LNCaP clone FGC (cell line): Measurements from ENCODE around the gene RITA1.
"Not testable (repeated sequence)": the region's sequence is repeated elsewhere in the genome, so short reads cannot be mapped to it uniquely, and the experiment has no call there.

Source experiments
- DNase-seq: peaks from one replicate; pipeline ENCODE4 v3.0.0-alpha.2; 2011; ENCODE audit warnings: low read depth
- H3K4me3 ChIP-seq: 2 replicates; pipeline ENCODE4 v1.5.1; 2011; ENCODE audit warnings: mild to moderate bottlenecking, low read depth, low read length, control low read depth
- CTCF ChIP-seq: IDR thresholded peaks from 2 replicates; pipeline ENCODE4 v1.5.1; 2012; ENCODE audit warnings: mild to moderate bottlenecking; ENCODE audit not compliant: control insufficient read depth, insufficient read depth; ENCODE audit errors: extremely low read depth

Gene RITA1

GRCh38 chr12:113185180-113186032 is at the start of gene RITA1, which contains the start of gene DDX54:
Gene RITA1, plus strand, starts transcription at chr12:113185721. Its CDS starts 1,026 bp downstream, at chr12:113186747.
Gene DDX54, minus strand, starts transcription at chr12:113185478. Its CDS starts 27 bp downstream, at chr12:113185451.
- DNase-seq = peak; percentile 56
- no peak for TF ChIP-seq CTCF
- H3K4me3 ChIP-seq = peak within 1 kb of the TSS; percentile 88

- no peak for TF ChIP-seq CTCF
- no peak overlapping the region for H3K4me3 ChIP-seq
- DNase-seq = no peak
Observed at GRCh38 chr12:113136128-113136989, 49.2 kb upstream of the RITA1 start.

GRCh38 chr12:113136990-113137511 is 48.5 kb upstream of the RITA1 start:
- H3K4me3 ChIP-seq = no peak overlapping the region
- no peak for DNase-seq
- no peak for TF ChIP-seq CTCF

GRCh38 chr12:113137861-113138783 is 47.4 kb upstream of the RITA1 start:
- no peak for TF ChIP-seq CTCF
- no peak for DNase-seq
- no peak overlapping the region for H3K4me3 ChIP-seq

- DNase-seq = no peak
- no peak overlapping the region for H3K4me3 ChIP-seq
- TF ChIP-seq CTCF = no peak
Observed at GRCh38 chr12:113138826-113139225, 46.7 kb upstream of the RITA1 start.

GRCh38 chr12:113140706-113141105 is 44.8 kb upstream of the RITA1 start:
- DNase-seq = no peak
- TF ChIP-seq CTCF = no peak
- H3K4me3 ChIP-seq = no peak overlapping the region

GRCh38 chr12:113141716-113142115 is 43.8 kb upstream of the RITA1 start:
- H3K4me3 ChIP-seq, DNase-seq: not testable (repeated sequence)
